BLaER1 treated with 17β-estradiol and CSF1 and Interleukin-3, amounts not matched to agents 10 nM and 100 nM (cell line): ENCODE measurements around the gene KIRREL1.

Source experiments
- H3K27ac ChIP-seq, 11 experiments: shearing (Covaris generic); formaldehyde crosslinking; 2 replicates each; pipeline ENCODE4 v1.8.1; 2022
- H3K27me3 ChIP-seq, 11 experiments: shearing (Covaris generic); formaldehyde crosslinking; 2 replicates each; pipeline ENCODE4 v1.8.1; 2022
- H3K36me3 ChIP-seq, 11 experiments: shearing (Covaris generic); formaldehyde crosslinking; 2 replicates each; pipeline ENCODE4 v1.8.1; 2022
- H3K4me1 ChIP-seq, 10 experiments: shearing (Covaris generic); formaldehyde crosslinking; 2 replicates each; pipeline ENCODE4 v1.8.1; 2022
- H3K4me2 ChIP-seq, 11 experiments: shearing (Covaris generic); formaldehyde crosslinking; 2 replicates each; pipeline ENCODE4 v1.8.1; 2022
- H3K4me3 ChIP-seq, 10 experiments: shearing (Covaris generic); formaldehyde crosslinking; 2 replicates each; pipeline ENCODE4 v1.8.1; 2022
- H3K9ac ChIP-seq, 11 experiments: shearing (Covaris generic); formaldehyde crosslinking; 2 replicates each; pipeline ENCODE4 v1.8.1; 2022
- H3K9me3 ChIP-seq, 11 experiments: shearing (Covaris generic); formaldehyde crosslinking; replicated peaks in 1 of 11; 2 replicates each; pipeline ENCODE4 v1.8.1; 2022
- H4K20me1 ChIP-seq, 11 experiments: shearing (Covaris generic); formaldehyde crosslinking; 2 replicates each; pipeline ENCODE4 v1.8.1; 2022
- Cebpa-rat ChIP-seq, 11 experiments: shearing (Covaris generic); IDR thresholded peaks; 2 replicates each; pipeline ENCODE4 v1.8.1; 2022

The KIRREL1 gene

DNA sequence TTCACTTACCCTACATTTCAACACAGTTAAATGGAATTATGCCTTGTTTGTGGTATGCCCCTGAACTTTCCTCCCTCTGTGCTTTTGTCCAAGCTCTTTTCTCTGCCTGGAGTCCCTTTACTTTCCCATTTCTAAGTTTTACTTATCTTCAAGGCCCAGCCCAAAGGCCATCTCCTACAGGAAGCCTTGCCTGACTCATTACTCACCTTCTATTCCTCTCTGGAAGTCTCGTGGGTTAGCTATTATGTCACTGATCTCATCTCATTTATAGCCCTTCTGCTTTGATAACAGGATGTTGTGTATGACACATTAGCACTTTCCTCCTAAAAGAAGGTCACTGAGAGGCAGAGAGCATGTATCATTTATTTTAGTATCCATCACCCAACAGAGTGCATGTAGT, 108.5 kb downstream of the KIRREL1 start:
- H3K4me1 ChIP-seq, result peaks cover 0 to 22% (median 16%) of the 10 kb centered on the region in 10 experiments; a peak in 17 of 20 replicates
- H3K9ac ChIP-seq, result no peak overlapping the region
- H3K27me3 ChIP-seq, result no peaks in the 10 kb centered on the region
- peak overlapping the region; percentile 8 to 68 (median 32); a peak in 17 of 22 replicates for H3K4me2 ChIP-seq
- no peaks in the 10 kb centered on the region; a peak in 1 of 22 replicates for H3K36me3 ChIP-seq
- H3K27ac ChIP-seq, result peak overlapping the region in 1 of 11 experiments; percentile 31; a peak in 1 of 22 replicates
- no peaks in the 10 kb centered on the region; a peak in 2 of 22 replicates for H4K20me1 ChIP-seq
- no peak overlapping the region for H3K4me3 ChIP-seq
- no peak for TF ChIP-seq Cebpa-rat (IDR thresholded peaks at IDR 0.05)
- no peaks in the 10 kb centered on the region for H3K9me3 ChIP-seq

DNA sequence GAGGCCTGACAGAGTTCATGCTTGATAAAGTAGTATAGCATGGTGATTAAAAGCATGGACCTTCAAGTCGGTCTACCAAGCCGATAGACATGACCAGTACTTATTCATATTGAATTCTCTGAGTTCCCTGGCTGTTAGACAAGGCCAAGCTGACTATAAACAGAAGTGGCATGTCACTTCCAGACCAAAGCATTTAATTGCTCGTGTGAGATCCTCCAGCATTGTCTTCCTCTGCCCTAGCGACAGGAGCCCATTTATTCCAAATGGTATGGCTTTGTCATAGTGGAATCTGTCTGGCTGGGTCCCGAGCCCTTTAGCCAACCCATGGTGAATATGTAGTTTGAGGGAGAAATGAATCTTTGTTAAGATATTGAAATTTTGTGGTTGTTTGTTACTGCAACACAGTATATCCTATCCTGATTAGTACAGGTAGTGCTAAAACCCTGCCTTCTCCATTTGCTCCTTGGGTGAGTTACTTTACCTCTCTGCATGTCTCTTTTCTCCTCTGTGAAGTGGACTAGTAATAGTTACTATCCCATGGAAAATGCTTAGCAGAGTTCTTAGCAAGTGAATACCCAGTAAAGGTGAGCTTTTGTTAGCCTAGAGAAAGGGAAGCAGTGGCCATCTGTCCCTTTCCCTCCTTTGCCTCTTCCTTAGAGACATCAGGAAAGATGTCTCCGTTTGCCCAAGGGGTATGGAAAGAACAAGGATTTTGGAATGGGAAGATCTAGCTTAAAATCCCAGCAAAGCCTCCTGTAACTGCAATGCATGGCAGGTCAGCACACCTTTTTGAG, 109.6 kb downstream of the KIRREL1 start:
- no peaks in the 10 kb centered on the region for H3K27me3 ChIP-seq
- no peak overlapping the region for H3K9ac ChIP-seq
- no peak overlapping the region for H3K4me2 ChIP-seq
- peaks cover 0 to 22% (median 16%) of the 10 kb centered on the region in 10 experiments; a peak in 16 of 20 replicates for H3K4me1 ChIP-seq
- TF ChIP-seq Cebpa-rat (IDR thresholded peaks at IDR 0.05), result no peak
- H3K9me3 ChIP-seq, result no peaks in the 10 kb centered on the region; a peak in 1 of 22 replicates
- no peaks in the 10 kb centered on the region; a peak in 2 of 22 replicates for H4K20me1 ChIP-seq
- no peaks in the 10 kb centered on the region for H3K36me3 ChIP-seq
- no peak overlapping the region for H3K27ac ChIP-seq
- no peak overlapping the region for H3K4me3 ChIP-seq

DNA sequence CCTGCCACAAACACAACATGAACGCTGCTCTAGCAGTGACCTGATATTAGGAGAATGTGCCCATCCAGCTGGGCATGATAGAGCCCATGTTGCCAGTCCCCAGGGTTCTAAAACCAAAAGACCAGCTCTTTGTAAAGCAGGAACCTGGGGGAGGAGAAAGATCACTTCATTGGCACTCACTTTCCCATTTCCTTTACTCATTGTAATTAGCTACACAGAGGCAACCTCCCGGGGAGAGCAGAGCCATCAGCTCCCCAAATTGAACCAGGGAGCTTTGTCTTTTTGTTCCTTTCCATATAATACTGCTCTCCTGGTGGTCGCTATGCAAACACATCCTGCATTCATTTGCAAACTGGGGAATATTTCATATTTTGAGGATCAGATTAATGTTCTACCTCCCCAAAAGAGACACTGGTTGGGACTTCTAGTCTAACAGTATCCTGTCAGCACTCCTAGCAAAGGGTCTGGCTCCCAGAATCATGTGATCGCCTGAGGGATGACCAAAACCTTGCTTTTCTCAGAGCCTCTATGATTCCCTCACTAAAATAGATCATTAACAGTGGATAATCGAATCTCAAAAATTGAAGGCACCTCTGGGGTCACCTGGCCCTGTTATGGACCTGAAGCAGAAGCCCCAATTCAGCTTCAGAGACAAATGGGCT, 110.5 kb downstream of the KIRREL1 start:
- H3K27me3 ChIP-seq, result no peaks in the 10 kb centered on the region
- no peak overlapping the region for H3K27ac ChIP-seq
- no peak overlapping the region for H3K9ac ChIP-seq
- no peak overlapping the region for H3K4me2 ChIP-seq
- no peaks in the 10 kb centered on the region for H3K36me3 ChIP-seq
- H4K20me1 ChIP-seq, result no peaks in the 10 kb centered on the region; a peak in 1 of 22 replicates
- TF ChIP-seq Cebpa-rat (IDR thresholded peaks at IDR 0.05), result no peak
- H3K4me1 ChIP-seq, result peaks cover 0 to 22% (median 16%) of the 10 kb centered on the region in 10 experiments; a peak in 16 of 20 replicates
- H3K9me3 ChIP-seq, result peaks cover 2 to 8% (median 5%) of the 10 kb centered on the region in 11 experiments; a peak in 21 of 22 replicates
- no peak overlapping the region for H3K4me3 ChIP-seq

DNA sequence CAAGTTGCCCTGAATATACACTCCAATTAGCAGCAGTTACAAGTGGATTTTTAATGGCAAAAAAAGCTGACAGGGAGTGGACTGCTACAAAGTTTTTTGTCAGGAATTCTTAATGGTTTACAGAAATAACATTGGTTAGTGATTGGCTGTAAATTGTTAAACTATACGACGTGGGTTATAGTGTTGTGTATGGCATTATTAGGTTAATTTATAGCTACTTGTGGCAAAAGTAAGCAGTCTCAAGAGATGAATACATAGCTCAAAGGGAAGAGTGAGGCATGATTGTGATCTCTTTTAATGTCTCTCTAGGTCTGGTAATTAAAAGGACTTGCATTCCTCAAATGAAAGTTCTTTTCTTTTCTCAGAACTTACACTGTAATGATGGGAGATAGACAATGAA, 111.4 kb downstream of the KIRREL1 start:
- TF ChIP-seq Cebpa-rat (IDR thresholded peaks at IDR 0.05), result no peak
- Histone ChIP-seq H3K36me3 (no peaks in the 10 kb centered on the region), H3K4me1 (peaks cover 0 to 22% (median 16%) of the 10 kb centered on the region in 10 experiments; a peak in 16 of 20 replicates), H3K27ac (no peak overlapping the region), H3K27me3 (no peaks in the 10 kb centered on the region), H3K9ac (no peak overlapping the region), H3K9me3 (peaks cover 11 to 17% (median 14%) of the 10 kb centered on the region in 11 experiments), H3K4me3 (no peak overlapping the region), H4K20me1 (no peaks in the 10 kb centered on the region), H3K4me2 (no peak overlapping the region)

- Histone ChIP-seq H3K9ac (no peak overlapping the region), H3K27me3 (no peaks in the 10 kb centered on the region), H3K4me1 (peaks cover 0 to 19% (median 15%) of the 10 kb centered on the region in 10 experiments; a peak in 16 of 20 replicates), H4K20me1 (no peaks in the 10 kb centered on the region), H3K4me2 (no peak overlapping the region), H3K27ac (no peak overlapping the region), H3K36me3 (no peaks in the 10 kb centered on the region), H3K9me3 (peaks cover 13 to 23% (median 17%) of the 10 kb centered on the region in 11 experiments), H3K4me3 (no peak overlapping the region)
- no peak for TF ChIP-seq Cebpa-rat (IDR thresholded peaks at IDR 0.05)
Observed at GRCh38 chr1:158105352-158106095, 112.1 kb downstream of the KIRREL1 start.

DNA sequence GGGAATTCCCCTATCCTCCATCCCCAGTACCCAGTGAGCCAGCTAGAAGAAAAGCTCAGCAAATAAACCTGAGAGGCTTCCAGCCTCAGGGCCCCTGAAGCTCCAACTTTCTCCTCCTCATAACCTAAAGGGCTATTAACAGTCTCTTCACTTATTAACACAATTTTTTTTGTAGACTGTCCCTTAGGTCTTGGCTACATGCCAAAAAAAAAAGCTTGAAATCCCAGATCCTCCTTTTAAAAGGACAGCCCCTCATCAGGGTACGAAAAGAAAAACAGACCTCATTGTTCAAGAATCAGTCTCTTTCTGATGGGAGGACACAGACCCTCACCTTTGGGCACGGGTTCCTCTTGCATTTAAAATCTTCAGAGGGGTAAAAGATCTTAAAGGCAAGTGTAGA, 114.5 kb downstream of the KIRREL1 start:
- Histone ChIP-seq H3K4me2 (no peak overlapping the region), H3K4me1 (peaks cover 0 to 3% (median under 1%) of the 10 kb centered on the region in 10 experiments; a peak in 3 of 20 replicates), H3K4me3 (no peak overlapping the region), H4K20me1 (no peaks in the 10 kb centered on the region), H3K36me3 (no peaks in the 10 kb centered on the region), H3K9ac (no peak overlapping the region), H3K27ac (no peak overlapping the region), H3K9me3 (peaks cover 13 to 26% (median 17%) of the 10 kb centered on the region in 11 experiments), H3K27me3 (peaks cover 0 to 10% (median 0%) of the 10 kb centered on the region in 11 experiments; a peak in 2 of 22 replicates)
- TF ChIP-seq Cebpa-rat (IDR thresholded peaks at IDR 0.05), result no peak

GRCh38 chr1:158112994-158113758, 119.7 kb downstream of the KIRREL1 start:
- H3K4me2 ChIP-seq, result peak overlapping the region; percentile 71 to 97 (median 86)
- H3K4me1 ChIP-seq, result peaks cover 6 to 21% (median 12%) of the 10 kb centered on the region in 10 experiments; a peak in 19 of 20 replicates
- no peak for TF ChIP-seq Cebpa-rat (IDR thresholded peaks at IDR 0.05)
- no peaks in the 10 kb centered on the region; a peak in 1 of 22 replicates for H4K20me1 ChIP-seq
- no peaks in the 10 kb centered on the region for H3K36me3 ChIP-seq
- peak overlapping the region; percentile 52 to 74 (median 60) for H3K4me3 ChIP-seq
- peak overlapping the region in 9 of 11 experiments; percentile 17 to 67 (median 54); a peak in 13 of 22 replicates for H3K27ac ChIP-seq
- H3K27me3 ChIP-seq, result peaks cover 0 to 21% (median 0%) of the 10 kb centered on the region in 11 experiments; a peak in 4 of 22 replicates
- peak overlapping the region; percentile 24 to 78 (median 68); a peak in 21 of 22 replicates for H3K9ac ChIP-seq
- peaks cover 13 to 26% (median 17%) of the 10 kb centered on the region in 11 experiments for H3K9me3 ChIP-seq

DNA sequence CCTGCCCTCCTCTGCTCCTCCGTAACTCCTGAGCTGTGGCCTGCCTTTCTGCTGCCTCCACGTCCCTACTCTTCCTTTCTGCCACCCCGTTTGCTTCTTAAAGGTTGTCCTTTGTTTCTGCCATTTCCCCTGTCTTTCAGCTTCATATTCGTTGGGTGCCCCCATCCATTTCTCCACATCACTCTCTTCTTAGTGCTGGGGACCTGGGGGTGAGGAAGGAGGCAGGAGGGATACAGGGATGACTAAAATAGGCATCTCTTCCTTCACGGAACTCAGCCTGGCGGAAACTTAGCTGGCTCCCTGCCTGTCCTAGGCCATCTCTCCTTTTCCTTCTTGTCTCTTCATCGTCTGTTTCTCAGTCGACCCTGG, 120.3 kb downstream of the KIRREL1 start:
- TF ChIP-seq Cebpa-rat (IDR thresholded peaks at IDR 0.05), result no peak

More for the DNA sequence above, 120.3 kb downstream of the KIRREL1 start:
- H3K27ac ChIP-seq, result peak overlapping the region in 9 of 11 experiments; percentile 17 to 67 (median 54); a peak in 10 of 22 replicates
- peaks cover 0 to 21% (median 0%) of the 10 kb centered on the region in 11 experiments; a peak in 4 of 22 replicates for H3K27me3 ChIP-seq
- H3K4me1 ChIP-seq, result peaks cover 6 to 24% (median 12%) of the 10 kb centered on the region in 10 experiments; a peak in 19 of 20 replicates
- peak overlapping the region; percentile 52 to 74 (median 60) for H3K4me3 ChIP-seq
- H4K20me1 ChIP-seq, result no peaks in the 10 kb centered on the region; a peak in 1 of 22 replicates
- H3K36me3 ChIP-seq, result no peaks in the 10 kb centered on the region
- peaks cover 11 to 22% (median 17%) of the 10 kb centered on the region in 11 experiments for H3K9me3 ChIP-seq
- peak overlapping the region; percentile 24 to 78 (median 68); a peak in 21 of 22 replicates for H3K9ac ChIP-seq
- H3K4me2 ChIP-seq, result peak overlapping the region; percentile 71 to 97 (median 86)
